ENCODE data around the gene RALA.

DNA sequence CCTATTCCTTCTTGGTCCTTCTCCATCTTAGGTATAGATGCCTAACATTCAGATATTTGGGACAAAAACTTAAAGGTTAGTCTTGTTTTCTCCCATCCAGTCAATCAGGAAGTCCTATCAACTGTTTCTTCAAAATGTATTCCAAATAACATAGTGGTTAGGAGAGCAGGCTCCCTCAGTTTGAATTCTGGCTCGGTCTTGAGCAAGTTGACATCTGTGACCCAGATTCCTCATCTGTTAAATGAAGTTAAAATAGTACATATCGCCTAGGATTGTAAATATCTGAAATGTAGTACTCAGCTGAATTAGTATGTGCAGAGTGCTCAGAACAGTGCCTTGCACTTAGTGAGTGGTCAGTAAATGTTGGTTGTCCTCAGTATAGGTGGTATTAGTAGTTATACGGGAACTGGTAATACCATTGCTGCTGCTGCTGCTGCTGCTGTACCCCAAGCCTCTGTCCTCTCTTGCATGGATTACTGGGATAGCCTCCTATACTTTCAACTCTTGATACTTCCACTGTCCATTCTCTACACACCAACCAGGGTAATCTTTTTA, 58.6 kb downstream of the RALA start:
- TF ChIP-seq, protein P1, sequence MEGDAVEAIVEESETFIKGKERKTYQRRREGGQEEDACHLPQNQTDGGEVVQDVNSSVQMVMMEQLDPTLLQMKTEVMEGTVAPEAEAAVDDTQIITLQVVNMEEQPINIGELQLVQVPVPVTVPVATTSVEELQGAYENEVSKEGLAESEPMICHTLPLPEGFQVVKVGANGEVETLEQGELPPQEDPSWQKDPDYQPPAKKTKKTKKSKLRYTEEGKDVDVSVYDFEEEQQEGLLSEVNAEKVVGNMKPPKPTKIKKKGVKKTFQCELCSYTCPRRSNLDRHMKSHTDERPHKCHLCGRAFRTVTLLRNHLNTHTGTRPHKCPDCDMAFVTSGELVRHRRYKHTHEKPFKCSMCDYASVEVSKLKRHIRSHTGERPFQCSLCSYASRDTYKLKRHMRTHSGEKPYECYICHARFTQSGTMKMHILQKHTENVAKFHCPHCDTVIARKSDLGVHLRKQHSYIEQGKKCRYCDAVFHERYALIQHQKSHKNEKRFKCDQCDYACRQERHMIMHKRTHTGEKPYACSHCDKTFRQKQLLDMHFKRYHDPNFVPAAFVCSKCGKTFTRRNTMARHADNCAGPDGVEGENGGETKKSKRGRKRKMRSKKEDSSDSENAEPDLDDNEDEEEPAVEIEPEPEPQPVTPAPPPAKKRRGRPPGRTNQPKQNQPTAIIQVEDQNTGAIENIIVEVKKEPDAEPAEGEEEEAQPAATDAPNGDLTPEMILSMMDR (conservative IDR thresholded peaks at IDR 0.05 in 1 of 2, IDR thresholded peaks at IDR 0.05 in 1 of 2; ENCODE audit: extremely low read depth in 1 of 2, insufficient read depth in 1 of 2, low read depth in 1 of 2, low read length in 2 of 2) = no peak
- no peak for TF ChIP-seq EZH2 (IDR thresholded peaks at IDR 0.05; ENCODE audit: borderline replicate concordance, low read length)

All from mammary epithelial cell (primary cell).